A549 (cell line): ENCODE results near the gene SKP1. TPM values are rescaled to one million over a fixed set of nuclear protein-coding genes. Genes with fewer than 3 reads are reported as not detected.

Experiments used
- ATAC-seq, 2 experiments: fragments of 200-7000 bp in 1 of 2; fragments of >200 bp in 1 of 2; cut with Nextera tagmentation in 1 of 2; cut with Tn5 transposase in 1 of 2; 3 replicates each; pipeline versions ENCODE4 v1.8.0 to v1.9.1; 2018 to 2020; ENCODE audit warnings: mild to moderate bottlenecking in 1 of 2, moderate library complexity in 1 of 2
- CTCF ChIA-PET: fragments of 300-600 bp; sonication (Branson Sonifier 250); formaldehyde crosslinking; extraction: SDS; loops from one replicate; lab custom pipeline; 2021; ENCODE audit warnings: antibody characterized with exemption, inconsistent platforms; lab: Yijun Ruan, JAX
- POLR2A ChIA-PET: fragments of 350-600 bp; formaldehyde crosslinking; extraction: SDS; loops from one replicate; lab custom pipeline; 2021; ENCODE audit warnings: antibody characterized with exemption, inconsistent platforms; lab: Yijun Ruan, JAX
- DNase-seq, 2 experiments: peaks; one replicate each; pipeline versions ENCODE4 v3.0.0 to v3.0.0-alpha.2; 2011 to 2016; ENCODE audit warnings: low read depth in 1 of 2, low spot score in 1 of 2
- FAIRE-seq: peaks from 2 replicates; lab custom pipeline; 2011; peaks lifted over from hg19 to GRCh38; lab: Jason Lieb, UNC
- H3K27ac ChIP-seq, 2 experiments: fragments of >200 bp; sonication (Bioruptor Twin); formaldehyde crosslinking; 3 replicates each; pipeline ENCODE4 v1.5.1; 2016 to 2017
- H3K4me1 ChIP-seq: fragments of >200 bp; sonication (Bioruptor Twin); formaldehyde crosslinking; 3 replicates; pipeline ENCODE4 v1.6.1; 2016
- H3K4me2 ChIP-seq: fragments of >200 bp; sonication (Bioruptor Twin); formaldehyde crosslinking; 3 replicates; pipeline ENCODE4 v1.6.1; 2016
- H3K4me3 ChIP-seq: fragments of >200 bp; sonication (Bioruptor Twin); formaldehyde crosslinking; 3 replicates; pipeline ENCODE4 v1.5.1; 2016
- H3K9me3 ChIP-seq: fragments of >200 bp; sonication (Bioruptor Twin); formaldehyde crosslinking; 3 replicates; pipeline ENCODE4 v1.6.1; 2016
- CBX2 ChIP-seq: fragments of 200-600 bp; sonication (generic); IDR thresholded peaks from 2 replicates; pipeline ENCODE4 v1.6.1; 2016; ENCODE audit warnings: low read depth, mild to moderate bottlenecking, borderline replicate concordance
- CEBPB ChIP-seq, 2 experiments: fragments of >200 bp in 1 of 2; sonication (Bioruptor Twin) in 1 of 2; formaldehyde crosslinking in 1 of 2; IDR thresholded peaks; 2 replicates each; pipeline ENCODE4 v1.6.1; 2012 to 2016
- EHF ChIP-seq: fragments of 250-450 bp; sonication (Bioruptor Pico); IDR thresholded peaks from 2 replicates; pipeline ENCODE4 v1.5.0; 2020; ENCODE audit warnings: mild to moderate bottlenecking
- EP300 ChIP-seq, 2 experiments: fragments of >200 bp; sonication (Bioruptor Twin); formaldehyde crosslinking; IDR thresholded peaks; 2 replicates in 1 of 2; 3 replicates in 1 of 2; pipeline ENCODE4 v1.6.1; 2016 to 2017
- FOSB ChIP-seq: fragments of 250-450 bp; sonication (Bioruptor Pico); IDR thresholded peaks from 2 replicates; pipeline ENCODE4 v1.5.0; 2020; ENCODE audit warnings: mild to moderate bottlenecking, moderate library complexity
- FOSL2 ChIP-seq, 2 experiments: fragments of 450-650 bp in 1 of 2; fragments of >200 bp in 1 of 2; sonication (Bioruptor Twin) in 1 of 2; formaldehyde crosslinking; IDR thresholded peaks; 2 replicates each; pipeline versions ENCODE4 v1.5.0 to v1.6.1; 2016 to 2020; ENCODE audit warnings: mild to moderate bottlenecking in 1 of 2, moderate library complexity in 1 of 2
- FOXS1 ChIP-seq: fragments of 250-450 bp; sonication (Bioruptor Pico); IDR thresholded peaks from 2 replicates; pipeline ENCODE4 v1.5.0; 2020; ENCODE audit warnings: mild to moderate bottlenecking, moderate library complexity
- HEYL ChIP-seq: fragments of 250-450 bp; sonication (Bioruptor Pico); IDR thresholded peaks from 2 replicates; pipeline ENCODE4 v1.8.0; 2021; ENCODE audit warnings: mild to moderate bottlenecking, moderate library complexity
- JUNB ChIP-seq: fragments of >200 bp; sonication (Bioruptor Twin); formaldehyde crosslinking; IDR thresholded peaks from 2 replicates; pipeline ENCODE4 v1.6.1; 2016
- KDM5A ChIP-seq: fragments of 200-600 bp; sonication (generic); IDR thresholded peaks from 2 replicates; pipeline ENCODE4 v1.6.1; 2016; ENCODE audit warnings: antibody characterized with exemption, mild to moderate bottlenecking
- NPAS2 ChIP-seq: fragments of 250-450 bp; sonication (Bioruptor Pico); IDR thresholded peaks from 2 replicates; pipeline ENCODE4 v1.8.0; 2022; ENCODE audit warnings: mild to moderate bottlenecking, moderate library complexity, borderline replicate concordance
- POLR2A ChIP-seq: IDR thresholded peaks from 2 replicates; pipeline ENCODE4 v1.6.1; 2012; ENCODE audit warnings: mild to moderate bottlenecking, low read length
- RCOR1 ChIP-seq: fragments of 150-350 bp; IDR thresholded peaks from 2 replicates; pipeline ENCODE4 v1.6.1; 2014; ENCODE audit warnings: antibody characterized with exemption, low read length, low read depth
- RNF2 ChIP-seq: fragments of 200-600 bp; sonication (generic); IDR thresholded peaks from 2 replicates; pipeline ENCODE4 v1.6.1; 2016; ENCODE audit warnings: low read depth, mild to moderate bottlenecking, antibody characterized with exemption, moderate library complexity, borderline replicate concordance
- SMC3 ChIP-seq: fragments of >200 bp; sonication (Bioruptor Twin); formaldehyde crosslinking; IDR thresholded peaks from 3 replicates; pipeline ENCODE4 v1.6.1; 2018; ENCODE audit warnings: inconsistent platforms
- SREBF2 ChIP-seq: fragments of 450-650 bp; IDR thresholded peaks from 2 replicates; pipeline ENCODE4 v1.6.1; 2014; ENCODE audit warnings: mild to moderate bottlenecking, moderate library complexity
- ZC3H11A ChIP-seq: fragments of 450-650 bp; IDR thresholded peaks from 2 replicates; pipeline ENCODE4 v1.6.1; 2014; ENCODE audit warnings: antibody characterized with exemption, mild to moderate bottlenecking
- ZFP36 ChIP-seq: fragments of 450-650 bp; IDR thresholded peaks from 2 replicates; pipeline ENCODE4 v1.6.1; 2014; ENCODE audit warnings: borderline replicate concordance; ENCODE audit not compliant: partially characterized antibody
- WGBS: methylation state at CpG from one replicate; pipeline ENCODE4 v1.1.6; 2017; ENCODE audit errors: missing lambda C conversion rate; 5-methylcytosine and 5-hydroxymethylcytosine counted together
- polyA plus RNA-seq, 4 experiments: library from polyadenylated mRNA; depleted of rRNA in 3 of 4; stranded (reverse); fragments of >200 nt; fragmentation: RNase III in 1 of 4; extraction: RNeasy Plus Mini Kit Qiagen cat#74134 plus additional on column Dnase treatment in 1 of 4; gene quantifications; 2 replicates in 3 of 4; 3 replicates in 1 of 4; pipeline ENCODE4 v1.2.3, GENCODE V29; 2011 to 2017
- TF ChIP-seq, protein P1 (sequence below): IDR thresholded peaks from 2 replicates; pipeline ENCODE4 v1.6.1; 2012; ENCODE audit warnings: low read depth, borderline replicate concordance
- TF ChIP-seq, protein P2 (sequence below): fragments of >200 bp; sonication (Bioruptor Twin); formaldehyde crosslinking; IDR thresholded peaks from 3 replicates; pipeline ENCODE4 v1.5.1; 2016
- TF ChIP-seq, protein P3 (sequence below): fragments of 250-450 bp; sonication (Bioruptor Pico); IDR thresholded peaks from 2 replicates; pipeline ENCODE4 v1.5.0; 2021; ENCODE audit warnings: mild to moderate bottlenecking, moderate library complexity, borderline replicate concordance
- TF ChIP-seq, protein P4 (sequence below): IDR thresholded peaks from 2 replicates; pipeline ENCODE4 v1.6.1; 2012

The SKP1 gene
- polyA plus RNA-seq, 2 of the 4 experiments (the other 2 are of a cell fraction), result 776 to 870 TPM

DNA sequence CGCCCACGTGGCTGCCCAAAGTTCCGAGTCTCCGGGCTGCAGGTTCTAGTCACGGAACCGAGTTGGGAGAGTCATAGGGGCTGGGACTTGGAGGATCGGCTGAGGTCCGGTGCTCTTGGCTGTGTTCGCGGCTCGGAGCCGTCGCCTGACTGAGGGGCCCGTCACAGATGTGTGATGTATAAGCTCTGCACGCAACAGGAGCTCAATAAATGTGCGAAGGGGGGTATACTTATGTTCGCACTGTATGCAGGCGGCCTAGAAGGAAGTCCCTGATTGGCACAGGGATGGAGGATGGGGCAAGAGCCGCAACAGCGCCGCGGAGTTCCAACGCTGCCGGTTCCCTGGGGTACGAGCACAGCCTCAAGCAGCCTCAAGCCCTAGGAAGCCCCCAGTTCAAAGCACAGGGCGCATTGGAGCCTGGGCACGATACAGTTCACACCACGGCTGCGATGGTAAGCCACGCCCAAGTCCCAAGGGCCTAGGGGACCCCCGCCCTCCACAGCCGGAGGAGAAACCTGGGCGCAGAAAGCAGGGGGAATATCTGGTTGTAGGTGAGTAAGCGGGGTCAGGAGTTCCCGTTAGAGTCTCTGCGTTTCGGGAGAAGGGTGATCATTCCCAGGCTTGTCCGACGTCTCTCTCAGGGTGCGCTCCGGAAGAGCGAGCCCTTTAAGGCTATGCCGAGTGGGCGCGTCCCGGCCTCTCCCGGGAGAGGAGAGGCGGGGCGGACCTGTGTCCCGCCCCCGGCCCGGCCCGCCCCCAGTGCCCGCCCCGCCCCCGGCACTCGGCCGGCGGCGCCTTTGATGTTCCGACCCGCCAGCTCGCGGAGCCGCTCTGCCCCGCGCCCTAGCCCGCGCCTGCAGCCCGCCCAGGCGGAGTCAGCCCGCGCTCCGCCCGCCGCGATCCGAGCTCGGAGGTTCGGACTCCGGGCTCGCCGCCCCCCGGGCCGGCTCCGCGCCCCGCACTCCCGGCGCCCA lies 62.6 kb downstream of the SKP1 start, which contains the start of gene TCF7 (continued):
- TF ChIP-seq, protein P1, sequence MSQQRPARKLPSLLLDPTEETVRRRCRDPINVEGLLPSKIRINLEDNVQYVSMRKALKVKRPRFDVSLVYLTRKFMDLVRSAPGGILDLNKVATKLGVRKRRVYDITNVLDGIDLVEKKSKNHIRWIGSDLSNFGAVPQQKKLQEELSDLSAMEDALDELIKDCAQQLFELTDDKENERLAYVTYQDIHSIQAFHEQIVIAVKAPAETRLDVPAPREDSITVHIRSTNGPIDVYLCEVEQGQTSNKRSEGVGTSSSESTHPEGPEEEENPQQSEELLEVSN, result no peak
- no peak for TF ChIP-seq EHF (CRISPR knock-in tag)
- TF ChIP-seq KDM5A, result no peak
- peak; percentile 58 for TF ChIP-seq POLR2A
- no peak for TF ChIP-seq SMC3
- TF ChIP-seq ZFP36, result peak; percentile 47

DNA sequence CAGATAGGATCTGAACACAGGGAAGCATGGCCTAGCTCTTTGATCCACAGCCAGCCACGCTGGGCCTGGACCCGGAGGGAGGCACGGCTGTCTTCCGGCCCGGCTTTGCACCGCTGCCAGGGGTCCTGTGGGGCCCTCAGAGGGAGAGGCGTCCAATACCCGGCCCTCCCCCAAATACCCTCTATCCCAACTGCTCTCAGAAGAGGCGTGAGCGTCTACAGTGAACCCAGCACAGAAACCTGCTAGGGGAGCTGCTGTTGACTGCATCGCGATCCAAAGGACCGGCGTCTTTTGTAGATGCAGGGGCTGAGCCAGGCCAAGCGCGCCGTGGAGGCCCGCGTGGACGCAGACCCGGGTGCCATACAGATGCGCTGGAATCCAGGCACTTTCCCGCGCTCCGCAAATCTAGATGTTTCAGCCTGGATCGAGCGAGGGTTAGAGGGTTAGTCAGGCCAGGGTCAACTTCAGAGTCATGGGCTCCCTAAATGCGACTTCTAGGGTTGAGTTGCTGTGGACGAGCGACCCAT lies 63.3 kb downstream of the SKP1 start:
- 96% methylated on average over 30 of the region's 30 CpGs for WGBS
- ChIA-PET CTCF (interaction anchor here (0.6 to 9.2 kb wide), 6 partner anchors 11 to 73 kb away, joined by 3 to 62 read pairs (median 5); no protein-coding TSS in a partner anchor), POLR2A (no interaction called here)
- FAIRE-seq (no peak), DNase-seq (no peak), ATAC-seq (no peak)
- peak overlapping the region; percentile 82; the same call in 1 of the 3 replicates for H3K4me3 ChIP-seq
- peak overlapping the region; percentile 76 for H3K4me2 ChIP-seq
- TF ChIP-seq JUNB, result no peak
- TF ChIP-seq HEYL (CRISPR knock-in tag), result no peak
- no peak for TF ChIP-seq ZC3H11A
- TF ChIP-seq, protein P2, sequence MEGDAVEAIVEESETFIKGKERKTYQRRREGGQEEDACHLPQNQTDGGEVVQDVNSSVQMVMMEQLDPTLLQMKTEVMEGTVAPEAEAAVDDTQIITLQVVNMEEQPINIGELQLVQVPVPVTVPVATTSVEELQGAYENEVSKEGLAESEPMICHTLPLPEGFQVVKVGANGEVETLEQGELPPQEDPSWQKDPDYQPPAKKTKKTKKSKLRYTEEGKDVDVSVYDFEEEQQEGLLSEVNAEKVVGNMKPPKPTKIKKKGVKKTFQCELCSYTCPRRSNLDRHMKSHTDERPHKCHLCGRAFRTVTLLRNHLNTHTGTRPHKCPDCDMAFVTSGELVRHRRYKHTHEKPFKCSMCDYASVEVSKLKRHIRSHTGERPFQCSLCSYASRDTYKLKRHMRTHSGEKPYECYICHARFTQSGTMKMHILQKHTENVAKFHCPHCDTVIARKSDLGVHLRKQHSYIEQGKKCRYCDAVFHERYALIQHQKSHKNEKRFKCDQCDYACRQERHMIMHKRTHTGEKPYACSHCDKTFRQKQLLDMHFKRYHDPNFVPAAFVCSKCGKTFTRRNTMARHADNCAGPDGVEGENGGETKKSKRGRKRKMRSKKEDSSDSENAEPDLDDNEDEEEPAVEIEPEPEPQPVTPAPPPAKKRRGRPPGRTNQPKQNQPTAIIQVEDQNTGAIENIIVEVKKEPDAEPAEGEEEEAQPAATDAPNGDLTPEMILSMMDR, result no peak
- no peak for TF ChIP-seq FOXS1 (CRISPR knock-in tag)
- no peak for TF ChIP-seq FOSB (CRISPR knock-in tag)
- no peak for TF ChIP-seq NPAS2
- TF ChIP-seq SREBF2, result no peak
- TF ChIP-seq CBX2, result no peak
- TF ChIP-seq, protein P1, result no peak
- TF ChIP-seq RCOR1, result no peak
- no peak for TF ChIP-seq FOSL2 (IDR thresholded peaks at IDR 0.05)
- no peak for TF ChIP-seq FOSL2 (CRISPR knock-in tag; IDR thresholded peaks at IDR 0.05)
- no peak for TF ChIP-seq EP300 (IDR thresholded peaks at IDR 0.05)
- peaks cover 4% of the 10 kb centered on the region; the same call in 1 of the 3 replicates for H3K4me1 ChIP-seq
- no peaks in the 10 kb centered on the region for H3K9me3 ChIP-seq
- H3K27ac ChIP-seq, result peak overlapping the region in 1 of 2 experiments; percentile 87; a peak in 3 of 6 replicates

DNA sequence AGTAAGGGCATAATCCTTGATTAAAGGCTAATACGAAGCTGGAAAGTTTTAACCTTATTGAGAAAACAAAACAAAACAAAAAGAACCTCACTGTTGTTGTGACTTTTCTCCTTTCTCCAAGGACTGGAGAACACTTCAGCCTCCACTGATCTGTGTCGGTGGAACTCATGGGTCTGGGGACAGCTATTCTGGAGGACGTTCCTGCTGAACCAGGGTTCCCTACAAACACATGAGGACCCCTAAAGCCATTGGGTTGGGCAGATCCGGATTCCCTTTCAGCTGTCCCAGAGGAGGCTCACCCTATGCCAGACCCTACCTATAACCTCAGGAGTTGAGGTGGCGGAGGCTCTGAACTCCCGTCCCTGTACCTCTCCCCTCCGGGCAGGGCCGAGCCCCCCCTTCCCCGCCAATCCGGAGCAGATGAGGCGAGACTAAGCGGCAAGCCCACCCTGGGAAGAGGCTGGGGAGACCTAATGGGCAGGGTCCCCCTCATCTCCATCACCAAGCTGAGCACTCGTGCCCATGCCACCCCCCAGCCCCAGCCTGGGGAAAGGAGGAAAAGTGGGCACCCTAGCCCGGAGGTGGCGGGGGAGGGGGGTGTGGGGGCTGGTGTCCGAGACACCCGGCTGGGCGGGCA lies 63.9 kb downstream of the SKP1 start:
- CTCF ChIA-PET, result interaction anchor here (0.6 to 9.2 kb wide), 10 partner anchors 11 to 176 kb away, joined by 3 to 62 read pairs (median 5); no protein-coding TSS in a partner anchor
- 83% methylated on average over 7 of the region's 18 CpGs for WGBS
- ATAC-seq, result no peak
- TF ChIP-seq EHF (CRISPR knock-in tag) (no peak), SREBF2 (no peak), NPAS2 (no peak), RNF2 (no peak), FOSL2 (IDR thresholded peaks at IDR 0.05) (no peak), FOSL2 (CRISPR knock-in tag; IDR thresholded peaks at IDR 0.05) (no peak), CEBPB (IDR thresholded peaks at IDR 0.05) (no peak)
- TF ChIP-seq, protein P3, sequence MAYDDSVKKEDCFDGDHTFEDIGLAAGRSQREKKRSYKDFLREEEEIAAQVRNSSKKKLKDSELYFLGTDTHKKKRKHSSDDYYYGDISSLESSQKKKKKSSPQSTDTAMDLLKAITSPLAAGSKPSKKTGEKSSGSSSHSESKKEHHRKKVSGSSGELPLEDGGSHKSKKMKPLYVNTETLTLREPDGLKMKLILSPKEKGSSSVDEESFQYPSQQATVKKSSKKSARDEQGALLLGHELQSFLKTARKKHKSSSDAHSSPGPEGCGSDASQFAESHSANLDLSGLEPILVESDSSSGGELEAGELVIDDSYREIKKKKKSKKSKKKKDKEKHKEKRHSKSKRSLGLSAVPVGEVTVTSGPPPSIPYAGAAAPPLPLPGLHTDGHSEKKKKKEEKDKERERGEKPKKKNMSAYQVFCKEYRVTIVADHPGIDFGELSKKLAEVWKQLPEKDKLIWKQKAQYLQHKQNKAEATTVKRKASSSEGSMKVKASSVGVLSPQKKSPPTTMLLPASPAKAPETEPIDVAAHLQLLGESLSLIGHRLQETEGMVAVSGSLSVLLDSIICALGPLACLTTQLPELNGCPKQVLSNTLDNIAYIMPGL, result no peak
- TF ChIP-seq, protein P4, sequence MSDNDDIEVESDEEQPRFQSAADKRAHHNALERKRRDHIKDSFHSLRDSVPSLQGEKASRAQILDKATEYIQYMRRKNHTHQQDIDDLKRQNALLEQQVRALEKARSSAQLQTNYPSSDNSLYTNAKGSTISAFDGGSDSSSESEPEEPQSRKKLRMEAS, result no peak

More for the DNA sequence above, 63.9 kb downstream of the SKP1 start:
- POLR2A ChIA-PET, result no interaction called here
- DNase-seq, result no peak
- Histone ChIP-seq H3K9me3 (no peaks in the 10 kb centered on the region), H3K4me2 (no peak overlapping the region), H3K4me3 (no peak overlapping the region), H3K4me1 (peaks cover 4% of the 10 kb centered on the region; the same call in 1 of the 3 replicates), H3K27ac (no peak overlapping the region)
- no peak for FAIRE-seq
